HUES48 (cell line): ENCODE results near the gene TNNT2.

Source experiments
- H3K27ac ChIP-seq: one replicate; pipeline ENCODE4 v1.7.0; 2013; ENCODE audit warnings: low read depth, low read length, inconsistent platforms
- H3K27me3 ChIP-seq: 2 replicates; pipeline ENCODE4 v1.6.1; 2013; ENCODE audit warnings: mild to moderate bottlenecking, low read length; ENCODE audit not compliant: control insufficient read depth, insufficient read depth
- H3K36me3 ChIP-seq: 2 replicates; pipeline ENCODE4 v1.6.1; 2013; ENCODE audit warnings: low read length; ENCODE audit not compliant: control insufficient read depth, insufficient read depth
- H3K4me1 ChIP-seq: 2 replicates; pipeline ENCODE4 v1.6.1; 2013; ENCODE audit warnings: mild to moderate bottlenecking, low read length; ENCODE audit not compliant: control insufficient read depth, insufficient read depth
- H3K4me3 ChIP-seq: 2 replicates; pipeline ENCODE4 v1.5.1; 2013; ENCODE audit warnings: mild to moderate bottlenecking, low read depth, low read length
- H3K9ac ChIP-seq: 2 replicates; pipeline ENCODE4 v1.6.1; 2013; ENCODE audit warnings: mild to moderate bottlenecking, low read depth, low read length, moderate library complexity
- H3K9me3 ChIP-seq: 2 replicates; pipeline ENCODE4 v1.6.1; 2013; ENCODE audit warnings: low read length; ENCODE audit not compliant: control insufficient read depth, insufficient read depth

TNNT2 gene

GRCh38 chr1:201418461-201418860, 41.0 kb upstream of the TNNT2 start:
- no peak overlapping the region for H3K27ac ChIP-seq
- peaks cover 8% of the 10 kb centered on the region; the same call in 1 of the 2 replicates for H3K4me1 ChIP-seq
- no peaks in the 10 kb centered on the region for H3K9me3 ChIP-seq
- no peak overlapping the region for H3K4me3 ChIP-seq
- no peaks in the 10 kb centered on the region for H3K36me3 ChIP-seq
- H3K9ac ChIP-seq = no peak overlapping the region
- no peaks in the 10 kb centered on the region for H3K27me3 ChIP-seq

- Histone ChIP-seq H3K9me3 (no peaks in the 10 kb centered on the region), H3K27me3 (no peaks in the 10 kb centered on the region), H3K27ac (no peak overlapping the region), H3K4me1 (no peaks in the 10 kb centered on the region), H3K36me3 (no peaks in the 10 kb centered on the region), H3K4me3 (no peak overlapping the region), H3K9ac (no peak overlapping the region)
Measured at GRCh38 chr1:201414051-201414738, 36.7 kb upstream of the TNNT2 start.

- H3K9ac ChIP-seq = no peak overlapping the region
- H3K4me1 ChIP-seq = no peaks in the 10 kb centered on the region
- no peaks in the 10 kb centered on the region for H3K36me3 ChIP-seq
- no peak overlapping the region for H3K4me3 ChIP-seq
- H3K27ac ChIP-seq = no peak overlapping the region
- no peaks in the 10 kb centered on the region for H3K9me3 ChIP-seq
- H3K27me3 ChIP-seq = no peaks in the 10 kb centered on the region
Measured at GRCh38 chr1:201411292-201411691, 33.8 kb upstream of the TNNT2 start.

GRCh38 chr1:201409440-201409839, 32.0 kb upstream of the TNNT2 start:
- H3K9ac ChIP-seq = no peak overlapping the region
- H3K36me3 ChIP-seq = no peaks in the 10 kb centered on the region
- no peaks in the 10 kb centered on the region for H3K4me1 ChIP-seq
- no peaks in the 10 kb centered on the region for H3K27me3 ChIP-seq
- H3K9me3 ChIP-seq = no peaks in the 10 kb centered on the region
- H3K27ac ChIP-seq = no peak overlapping the region
- H3K4me3 ChIP-seq = no peak overlapping the region

- Histone ChIP-seq H3K27ac (no peak overlapping the region), H3K27me3 (no peaks in the 10 kb centered on the region), H3K36me3 (no peaks in the 10 kb centered on the region), H3K9me3 (no peaks in the 10 kb centered on the region), H3K9ac (no peak overlapping the region), H3K4me3 (no peak overlapping the region), H3K4me1 (no peaks in the 10 kb centered on the region)
Measured at GRCh38 chr1:201408834-201409200, 31.3 kb upstream of the TNNT2 start.

GRCh38 chr1:201408176-201408833, 30.8 kb upstream of the TNNT2 start:
- no peaks in the 10 kb centered on the region for H3K9me3 ChIP-seq
- no peaks in the 10 kb centered on the region for H3K4me1 ChIP-seq
- H3K27me3 ChIP-seq = no peaks in the 10 kb centered on the region
- no peaks in the 10 kb centered on the region for H3K36me3 ChIP-seq
- no peak overlapping the region for H3K4me3 ChIP-seq
- no peak overlapping the region for H3K9ac ChIP-seq
- H3K27ac ChIP-seq = no peak overlapping the region

GRCh38 chr1:201406831-201407406, 29.4 kb upstream of the TNNT2 start:
- Histone ChIP-seq H3K27ac (no peak overlapping the region), H3K27me3 (no peaks in the 10 kb centered on the region), H3K9me3 (no peaks in the 10 kb centered on the region), H3K9ac (no peak overlapping the region), H3K4me3 (no peak overlapping the region), H3K36me3 (no peaks in the 10 kb centered on the region), H3K4me1 (no peaks in the 10 kb centered on the region)

GRCh38 chr1:201405484-201405831, 28.0 kb upstream of the TNNT2 start:
- H3K9me3 ChIP-seq = no peaks in the 10 kb centered on the region
- H3K27ac ChIP-seq = no peak overlapping the region
- H3K36me3 ChIP-seq = no peaks in the 10 kb centered on the region
- H3K27me3 ChIP-seq = peaks cover 14% of the 10 kb centered on the region
- H3K9ac ChIP-seq = no peak overlapping the region
- no peak overlapping the region for H3K4me3 ChIP-seq
- 0 out of 2 replicates have a peak, but pooled peaks cover under 1% of the 10 kb centered on the region for H3K4me1 ChIP-seq

- peaks cover 20% of the 10 kb centered on the region for H3K27me3 ChIP-seq
- H3K36me3 ChIP-seq = no peaks in the 10 kb centered on the region
- H3K4me1 ChIP-seq = peaks cover 6% of the 10 kb centered on the region
- no peak overlapping the region for H3K27ac ChIP-seq
- H3K9ac ChIP-seq = no peak overlapping the region
- H3K4me3 ChIP-seq = no peak overlapping the region
- H3K9me3 ChIP-seq = no peaks in the 10 kb centered on the region
Measured at GRCh38 chr1:201404722-201405483, 27.4 kb upstream of the TNNT2 start.

GRCh38 chr1:201404055-201404454, 26.6 kb upstream of the TNNT2 start:
- no peak overlapping the region for H3K9ac ChIP-seq
- peaks cover 9% of the 10 kb centered on the region for H3K4me1 ChIP-seq
- no peaks in the 10 kb centered on the region for H3K9me3 ChIP-seq
- peaks cover 27% of the 10 kb centered on the region for H3K27me3 ChIP-seq
- no peaks in the 10 kb centered on the region for H3K36me3 ChIP-seq
- H3K27ac ChIP-seq = no peak overlapping the region
- no peak overlapping the region for H3K4me3 ChIP-seq

GRCh38 chr1:201403359-201403758, 25.9 kb upstream of the TNNT2 start:
- Histone ChIP-seq H3K4me3 (no peak overlapping the region), H3K36me3 (no peaks in the 10 kb centered on the region), H3K4me1 (peaks cover 15% of the 10 kb centered on the region), H3K27ac (no peak overlapping the region), H3K9me3 (no peaks in the 10 kb centered on the region), H3K27me3 (peaks cover 34% of the 10 kb centered on the region), H3K9ac (no peak overlapping the region)
